ENCODE results near the gene BMPR1A.
"Not testable (repeated sequence)": the region's sequence is repeated elsewhere in the genome, so short reads cannot be mapped to it uniquely, and the experiment has no call there.

BMPR1A gene

DNA sequence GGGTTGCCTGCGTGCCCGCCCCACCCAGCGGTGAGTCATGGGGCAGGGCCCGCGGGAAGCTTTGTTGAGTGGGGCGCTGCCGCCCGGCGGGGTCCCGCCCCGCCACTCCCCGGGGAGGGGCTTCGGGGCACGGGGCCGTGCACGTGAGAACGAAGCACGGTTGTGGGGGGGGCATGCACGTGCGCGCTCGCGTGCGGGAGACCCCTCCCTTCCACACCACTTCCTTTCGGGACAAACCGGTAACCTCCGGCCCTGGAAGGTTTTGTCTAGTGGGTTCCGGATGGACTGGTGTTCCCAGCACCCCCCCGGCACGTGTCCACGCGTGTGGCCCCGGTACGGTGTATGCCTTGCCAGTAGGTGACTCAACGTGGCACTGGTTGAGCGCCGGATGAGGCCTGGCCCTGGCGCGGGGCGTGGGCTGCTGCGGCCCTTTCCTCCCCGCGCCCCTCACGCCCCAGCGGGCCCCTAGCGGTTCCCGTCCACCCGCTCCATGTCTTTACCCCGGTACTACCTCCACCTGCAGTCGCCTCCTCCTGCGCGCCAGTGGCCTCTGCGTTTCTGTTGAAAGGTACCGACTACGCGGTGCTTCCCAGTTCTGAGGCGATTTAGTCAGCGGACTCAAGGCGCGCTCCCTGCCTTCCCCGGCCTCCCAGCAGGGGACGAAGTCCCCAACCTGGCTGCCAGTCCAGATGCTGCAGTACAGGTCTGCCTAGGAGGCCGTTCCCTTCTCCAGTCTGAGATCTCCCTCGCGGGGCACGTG lies 215.0 kb downstream of the BMPR1A start:
- peak; percentile 87 to 88 for DNase-seq

- no peak for DNase-seq
Measured at GRCh38 chr10:86972613-86973380, 216.4 kb downstream of the BMPR1A start.

- DNase-seq, result no peak
Measured at GRCh38 chr10:86974484-86974883, 218.1 kb downstream of the BMPR1A start.

DNA sequence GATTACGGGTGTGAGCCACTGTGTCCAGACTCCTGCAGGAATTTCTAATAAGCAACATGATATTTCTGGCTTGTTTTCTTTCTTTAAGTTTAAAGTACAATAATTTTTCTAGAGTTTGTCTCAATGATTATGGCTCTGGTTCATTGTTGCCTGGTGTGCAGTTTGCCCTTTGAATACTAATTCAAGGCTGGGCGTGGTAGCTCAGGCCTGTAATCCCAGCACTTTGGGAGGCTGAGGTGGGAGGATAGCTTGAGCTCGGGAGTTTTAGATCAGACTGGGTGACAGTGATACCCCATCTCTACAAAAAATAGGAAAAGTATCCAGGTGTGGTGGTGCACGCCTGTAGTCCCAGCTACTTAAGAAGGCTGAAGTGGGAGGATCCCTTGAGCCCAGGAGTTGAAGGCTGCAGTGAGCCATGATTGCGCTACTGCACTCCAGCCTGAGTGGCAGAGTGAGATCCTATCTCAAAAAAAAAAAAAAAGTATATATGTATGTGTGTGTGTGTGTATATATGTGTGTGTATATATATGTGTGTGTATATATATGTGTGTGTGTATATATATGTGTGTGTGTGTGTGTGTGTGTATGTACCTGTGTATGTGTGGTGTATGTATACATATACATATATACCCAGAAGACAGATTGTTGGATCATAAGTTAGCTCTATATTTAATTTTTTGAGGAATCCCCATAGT lies 220.1 kb downstream of the BMPR1A start:
- DNase-seq, result no peak

GRCh38 chr10:86978457-86978856 lies 222.0 kb downstream of the BMPR1A start:
- DNase-seq, result not testable (repeated sequence)

GRCh38 chr10:86979296-86979818 lies 222.9 kb downstream of the BMPR1A start:
- DNase-seq, result no peak

GRCh38 chr10:86979977-86980448 lies 223.6 kb downstream of the BMPR1A start:
- DNase-seq, result no peak

- DNase-seq, result peak in 1 of 2 donors; percentile 24
Measured at GRCh38 chr10:86981020-86981419, 224.6 kb downstream of the BMPR1A start.

- DNase-seq, result peak; percentile 9 to 40
Measured at GRCh38 chr10:86981716-86982115, 225.3 kb downstream of the BMPR1A start.

All from inflammatory macrophage (primary cell).